ENCODE results near the gene TSNAXIP1.

Gene TSNAXIP1

GRCh38 chr16:67806428-67807147, at the start of gene TSNAXIP1, which contains the start of gene RANBP10:
TSNAXIP1 (plus strand) TSS chr16:67806889; CDS start chr16:67807150, 261 bp downstream.
RANBP10 (minus strand) TSS chr16:67806560; CDS start chr16:67806536, 24 bp downstream.
- TF ChIP-seq Cebpa-rat (IDR thresholded peaks at IDR 0.05) = peak; percentile 41; the same call in 1 of the 2 replicates
- Histone ChIP-seq H3K27me3 (no peaks in the 10 kb centered on the region), H3K9ac (peak within 1 kb of the TSS; percentile 96), H4K20me1 (peaks cover 19% of the 10 kb centered on the region), H3K4me1 (peaks cover 51% of the 10 kb centered on the region), H3K27ac (peak within 1 kb of the TSS; percentile 90), H3K4me2 (peak within 1 kb of the TSS; percentile 98), H3K36me3 (peaks cover 31% of the 10 kb centered on the region), H3K9me3 (no peaks in the 10 kb centered on the region), H3K4me3 (peak within 1 kb of the TSS; percentile 92)

- H3K36me3 ChIP-seq = peaks cover 76% of the 10 kb centered on the region
- no peaks in the 10 kb centered on the region for H3K9me3 ChIP-seq
- no peak overlapping the region for H3K4me2 ChIP-seq
- H3K27me3 ChIP-seq = no peaks in the 10 kb centered on the region
- H3K9ac ChIP-seq = no peak overlapping the region
- H3K27ac ChIP-seq = no peak overlapping the region
- no peak overlapping the region for H3K4me3 ChIP-seq
- H3K4me1 ChIP-seq = peaks cover 25% of the 10 kb centered on the region
- H4K20me1 ChIP-seq = peaks cover 77% of the 10 kb centered on the region
- TF ChIP-seq Cebpa-rat (IDR thresholded peaks at IDR 0.05) = no peak
These were observed 48.7 kb upstream of the TSNAXIP1 start for GRCh38 chr16:67758006-67758405.

- TF ChIP-seq Cebpa-rat (IDR thresholded peaks at IDR 0.05) = no peak
- Histone ChIP-seq H3K27ac (no peak overlapping the region), H3K36me3 (peaks cover 76% of the 10 kb centered on the region), H4K20me1 (peaks cover 80% of the 10 kb centered on the region), H3K9me3 (no peaks in the 10 kb centered on the region), H3K4me2 (no peak overlapping the region), H3K4me3 (no peak overlapping the region), H3K4me1 (peaks cover 25% of the 10 kb centered on the region), H3K27me3 (no peaks in the 10 kb centered on the region), H3K9ac (no peak overlapping the region)
These were observed 47.7 kb upstream of the TSNAXIP1 start for GRCh38 chr16:67758966-67759365.

GRCh38 chr16:67760206-67760955, 46.3 kb upstream of the TSNAXIP1 start:
- H4K20me1 ChIP-seq = peaks cover 91% of the 10 kb centered on the region
- H3K27ac ChIP-seq = peak overlapping the region; percentile 53; the same call in 1 of the 2 replicates
- peak overlapping the region; percentile 47 for H3K4me2 ChIP-seq
- H3K9ac ChIP-seq = no peak overlapping the region
- no peaks in the 10 kb centered on the region for H3K9me3 ChIP-seq
- H3K27me3 ChIP-seq = no peaks in the 10 kb centered on the region
- no peak for TF ChIP-seq Cebpa-rat (IDR thresholded peaks at IDR 0.05)
- H3K36me3 ChIP-seq = peaks cover 74% of the 10 kb centered on the region
- H3K4me1 ChIP-seq = peaks cover 25% of the 10 kb centered on the region
- H3K4me3 ChIP-seq = no peak overlapping the region

GRCh38 chr16:67760956-67761230, 45.8 kb upstream of the TSNAXIP1 start:
- H3K27ac ChIP-seq = peak overlapping the region; percentile 53; the same call in 1 of the 2 replicates
- H4K20me1 ChIP-seq = peaks cover 87% of the 10 kb centered on the region
- peak overlapping the region; percentile 47 for H3K4me2 ChIP-seq
- H3K27me3 ChIP-seq = no peaks in the 10 kb centered on the region
- H3K9me3 ChIP-seq = no peaks in the 10 kb centered on the region
- H3K36me3 ChIP-seq = peaks cover 79% of the 10 kb centered on the region
- no peak overlapping the region for H3K9ac ChIP-seq
- TF ChIP-seq Cebpa-rat (IDR thresholded peaks at IDR 0.05) = no peak
- H3K4me1 ChIP-seq = peaks cover 21% of the 10 kb centered on the region
- H3K4me3 ChIP-seq = no peak overlapping the region

GRCh38 chr16:67761924-67762323, 44.8 kb upstream of the TSNAXIP1 start:
- H3K9me3 ChIP-seq = no peaks in the 10 kb centered on the region
- H3K4me2 ChIP-seq = no peak overlapping the region
- no peak overlapping the region for H3K9ac ChIP-seq
- peaks cover 15% of the 10 kb centered on the region for H3K4me1 ChIP-seq
- H3K27me3 ChIP-seq = no peaks in the 10 kb centered on the region
- TF ChIP-seq Cebpa-rat (IDR thresholded peaks at IDR 0.05) = no peak
- H3K27ac ChIP-seq = no peak overlapping the region
- H4K20me1 ChIP-seq = peaks cover 86% of the 10 kb centered on the region
- H3K36me3 ChIP-seq = peaks cover 79% of the 10 kb centered on the region
- H3K4me3 ChIP-seq = no peak overlapping the region

- Histone ChIP-seq H3K4me3 (no peak overlapping the region), H4K20me1 (peaks cover 82% of the 10 kb centered on the region), H3K4me1 (peaks cover 15% of the 10 kb centered on the region), H3K4me2 (no peak overlapping the region), H3K27ac (no peak overlapping the region), H3K27me3 (no peaks in the 10 kb centered on the region), H3K9me3 (no peaks in the 10 kb centered on the region), H3K36me3 (peaks cover 79% of the 10 kb centered on the region), H3K9ac (no peak overlapping the region)
- no peak for TF ChIP-seq Cebpa-rat (IDR thresholded peaks at IDR 0.05)
These were observed 44.3 kb upstream of the TSNAXIP1 start for GRCh38 chr16:67762385-67762784.

GRCh38 chr16:67763066-67763465, 43.6 kb upstream of the TSNAXIP1 start:
- Histone ChIP-seq H3K9me3 (no peaks in the 10 kb centered on the region), H3K27ac (no peak overlapping the region), H4K20me1 (peaks cover 80% of the 10 kb centered on the region), H3K36me3 (peaks cover 78% of the 10 kb centered on the region), H3K4me1 (peaks cover 15% of the 10 kb centered on the region), H3K4me3 (no peak overlapping the region), H3K4me2 (no peak overlapping the region), H3K27me3 (no peaks in the 10 kb centered on the region), H3K9ac (no peak overlapping the region)
- TF ChIP-seq Cebpa-rat (IDR thresholded peaks at IDR 0.05) = no peak

GRCh38 chr16:67764158-67764667, 42.5 kb upstream of the TSNAXIP1 start:
- no peak overlapping the region for H3K27ac ChIP-seq
- H3K9ac ChIP-seq = no peak overlapping the region
- H3K4me2 ChIP-seq = no peak overlapping the region
- peaks cover 15% of the 10 kb centered on the region for H3K4me1 ChIP-seq
- H3K4me3 ChIP-seq = no peak overlapping the region
- H3K36me3 ChIP-seq = peaks cover 78% of the 10 kb centered on the region
- peaks cover 80% of the 10 kb centered on the region for H4K20me1 ChIP-seq
- no peaks in the 10 kb centered on the region for H3K27me3 ChIP-seq
- TF ChIP-seq Cebpa-rat (IDR thresholded peaks at IDR 0.05) = no peak
- no peaks in the 10 kb centered on the region for H3K9me3 ChIP-seq

- Histone ChIP-seq H3K27me3 (no peaks in the 10 kb centered on the region), H3K4me3 (no peak overlapping the region), H3K36me3 (peaks cover 86% of the 10 kb centered on the region), H3K27ac (no peak overlapping the region), H3K4me1 (peaks cover under 1% of the 10 kb centered on the region; the same call in 1 of the 2 replicates), H3K4me2 (no peak overlapping the region), H3K9me3 (no peaks in the 10 kb centered on the region), H3K9ac (no peak overlapping the region), H4K20me1 (peaks cover 68% of the 10 kb centered on the region; the same call in 1 of the 2 replicates)
- TF ChIP-seq Cebpa-rat (IDR thresholded peaks at IDR 0.05) = no peak
These were observed 40.4 kb upstream of the TSNAXIP1 start for GRCh38 chr16:67766291-67766690.

All from BLaER1 (cell line).